Right ventricle myocardium superior (tissue), 1 donor: Measurements from ENCODE around the gene CLEC17A. TPM values are rescaled to one million over a fixed set of nuclear protein-coding genes. Genes with fewer than 3 reads are reported as not detected.
"Not testable (repeated sequence)": the region's sequence is repeated elsewhere in the genome, so short reads cannot be mapped to it uniquely, and the experiment has no call there.

Source experiments
- ATAC-seq: fragments of 200-7000 bp; cut with Tn5 transposase; one replicate; pipeline ENCODE4 v1.9.1; 2020; ENCODE audit warnings: mild to moderate bottlenecking; ENCODE audit not compliant: poor library complexity
- DNase-seq: peaks from one replicate; pipeline ENCODE4 v3.0.0-alpha.2; 2020
- intact Hi-C: fragments of 100-400 bp; cut with DNase I; formaldehyde crosslinking; loops from one replicate; pipeline ENCODE4 v1.11.2; 2022
- total RNA-seq: library from RNA; stranded (reverse); fragmentation: NEBNext Ultra II Directional; extraction: Animal tissue kit (Norgen Biotek cat#: 25700); gene quantifications from one replicate; pipeline ENCODE4 v1.2.1, GENCODE V29; 2021
- donor health status: DM: no; HTN: yes; CAD: no; lungs with severe emphysema.

CLEC17A gene
- total RNA-seq, 1 donor from 2014 or later, result not detected

DNA sequence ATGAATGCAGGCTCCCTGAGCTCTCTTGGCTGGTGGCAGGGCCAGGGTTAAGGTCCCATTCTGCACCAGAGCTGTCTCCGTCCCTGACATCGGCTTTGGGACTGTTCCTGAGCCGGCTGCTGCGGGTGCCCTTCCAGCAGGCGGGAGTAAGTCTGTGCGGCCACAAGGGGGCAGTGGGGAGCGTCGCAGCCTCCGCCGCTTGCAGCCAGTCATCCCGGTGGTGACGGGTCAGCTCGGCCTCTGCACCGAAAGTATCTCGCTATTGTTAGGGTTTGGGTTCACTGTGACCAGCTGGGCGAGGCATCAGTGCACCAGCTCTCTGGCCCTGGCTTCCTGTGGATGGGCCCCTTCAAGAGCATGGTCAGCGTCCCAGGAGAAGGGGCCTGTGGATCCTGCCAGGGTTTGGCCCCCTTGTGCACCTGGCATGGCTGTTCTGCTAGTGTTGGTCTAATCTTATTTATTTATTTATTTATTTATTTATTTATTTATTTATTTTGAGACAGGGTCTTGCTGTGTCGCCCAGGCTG is 26.2 kb upstream of the CLEC17A start:
- peak; percentile 59 for ATAC-seq
- intact Hi-C loops, result no loop called here
- DNase-seq, result peak; percentile 86

DNA sequence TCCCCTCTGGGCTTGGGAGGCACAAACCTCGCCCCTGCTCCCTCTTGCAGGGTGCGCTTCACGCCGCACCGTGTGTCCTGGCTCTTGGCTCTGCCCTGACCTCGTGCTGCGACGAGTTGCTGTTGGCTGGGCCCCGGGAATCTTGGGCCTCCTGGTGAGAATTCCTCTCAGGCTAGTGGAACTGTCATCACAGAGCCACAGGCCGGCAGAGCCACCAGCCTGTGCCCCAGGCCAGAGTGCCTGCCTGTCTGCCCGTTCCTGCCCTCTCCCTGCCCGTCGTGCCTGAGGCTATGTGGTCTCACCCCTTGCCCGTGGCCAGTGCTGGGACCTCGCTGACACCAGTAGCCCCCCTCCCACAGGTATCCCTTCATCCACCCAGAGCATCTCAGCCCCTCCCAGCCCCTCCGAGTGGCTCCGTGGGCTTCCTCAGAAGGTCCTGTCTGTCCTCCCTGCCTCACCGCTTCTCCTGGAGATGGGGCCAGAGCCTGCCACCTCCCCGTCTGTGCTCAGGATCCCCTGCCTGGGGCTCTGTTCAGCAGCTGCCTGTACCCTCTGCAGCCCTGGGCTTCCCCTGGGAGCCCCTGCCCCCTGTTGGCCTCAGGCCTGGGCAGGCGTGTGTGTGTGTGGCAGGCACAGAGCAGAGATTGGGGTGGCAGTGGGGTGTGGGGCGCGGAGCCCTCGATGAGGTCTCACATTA is 24.4 kb upstream of the CLEC17A start:
- DNase-seq (no peak), ATAC-seq (no peak)
- intact Hi-C loops, result no loop called here

DNA sequence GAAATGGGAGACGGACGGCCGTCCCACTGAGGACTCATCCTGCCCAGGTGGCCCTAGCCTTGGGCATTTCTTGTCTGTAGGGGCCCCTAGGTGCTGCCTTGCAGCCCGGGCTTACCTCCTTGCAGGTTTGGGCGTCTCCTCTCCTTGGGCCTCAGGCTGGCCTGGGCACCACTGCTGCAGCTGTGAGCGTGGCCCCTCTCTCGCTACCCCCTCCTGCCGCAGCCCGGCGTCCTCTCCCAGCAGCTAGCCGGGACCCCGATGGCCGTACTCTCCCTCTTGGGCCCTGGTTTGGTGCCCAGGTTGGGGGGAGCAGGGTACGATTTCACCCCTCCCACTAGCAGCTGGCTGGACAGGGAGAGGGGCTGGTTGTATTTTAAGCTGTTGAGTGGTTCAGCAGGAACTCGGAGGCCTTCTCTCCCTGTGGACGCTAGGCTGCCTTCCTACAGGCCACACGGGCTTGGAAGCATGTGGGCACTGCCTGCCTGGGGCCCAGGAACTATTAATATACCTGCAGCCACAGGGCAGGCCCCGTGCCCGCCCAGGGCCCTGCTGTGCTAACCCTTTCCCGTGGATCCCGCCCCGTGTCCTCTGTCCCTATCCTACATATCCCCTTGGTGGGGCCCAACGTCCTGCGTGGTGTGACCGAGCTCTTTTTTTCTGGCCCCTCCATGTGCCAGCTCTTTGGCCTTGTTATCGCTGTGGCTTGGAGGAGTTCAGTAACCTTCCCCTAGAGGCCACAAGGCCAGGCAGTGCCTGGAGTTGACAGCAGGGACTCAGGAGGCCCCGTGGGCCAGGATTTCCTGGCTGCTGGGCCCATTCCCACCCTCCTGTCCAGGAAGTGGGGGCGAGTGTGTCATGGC is 22.7 kb upstream of the CLEC17A start:
- DNase-seq (peak; percentile 79), ATAC-seq (peak; percentile 68)
- intact Hi-C loops, result no loop called here

DNA sequence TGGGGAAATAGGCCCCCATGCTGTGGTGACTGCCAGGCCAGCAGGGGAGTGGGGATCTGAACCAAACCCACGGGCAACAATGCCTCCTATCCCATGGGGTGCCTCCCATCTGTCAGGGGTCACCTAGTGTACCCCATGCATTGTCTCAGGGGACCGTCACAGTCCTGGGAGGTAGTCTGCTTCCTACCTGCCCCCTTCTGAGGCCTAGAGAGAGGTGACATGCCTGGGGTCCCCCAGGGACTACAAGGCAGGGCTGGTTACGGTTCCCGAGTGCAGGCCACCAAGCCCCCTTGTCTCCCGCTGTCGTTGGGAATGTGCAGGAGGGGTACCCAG is 22.1 kb upstream of the CLEC17A start:
- ATAC-seq (no peak), DNase-seq (no peak)
- intact Hi-C loops, result no loop called here

DNA sequence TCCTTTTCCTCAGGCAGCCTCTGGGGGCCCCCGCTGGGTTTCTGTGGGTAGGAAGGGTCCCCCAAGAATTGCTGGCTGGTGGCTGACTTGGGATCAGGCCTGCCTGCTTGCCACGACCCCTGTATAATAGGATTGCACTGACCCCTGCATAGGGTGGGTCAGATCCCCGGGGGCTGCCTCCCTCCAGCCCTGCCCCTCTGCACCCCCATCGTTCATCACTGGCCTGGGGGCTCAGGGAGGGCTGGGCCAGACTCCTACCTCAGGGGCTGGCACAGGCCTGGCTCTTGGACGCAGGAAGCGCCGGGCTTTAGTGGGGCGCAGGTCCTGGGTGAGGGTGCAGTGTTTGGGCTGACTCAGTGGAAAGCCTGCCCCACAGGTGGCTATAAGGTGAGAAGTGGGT is 21.6 kb upstream of the CLEC17A start:
- no peak for DNase-seq
- no peak for ATAC-seq
- intact Hi-C loops, result no loop called here

DNA sequence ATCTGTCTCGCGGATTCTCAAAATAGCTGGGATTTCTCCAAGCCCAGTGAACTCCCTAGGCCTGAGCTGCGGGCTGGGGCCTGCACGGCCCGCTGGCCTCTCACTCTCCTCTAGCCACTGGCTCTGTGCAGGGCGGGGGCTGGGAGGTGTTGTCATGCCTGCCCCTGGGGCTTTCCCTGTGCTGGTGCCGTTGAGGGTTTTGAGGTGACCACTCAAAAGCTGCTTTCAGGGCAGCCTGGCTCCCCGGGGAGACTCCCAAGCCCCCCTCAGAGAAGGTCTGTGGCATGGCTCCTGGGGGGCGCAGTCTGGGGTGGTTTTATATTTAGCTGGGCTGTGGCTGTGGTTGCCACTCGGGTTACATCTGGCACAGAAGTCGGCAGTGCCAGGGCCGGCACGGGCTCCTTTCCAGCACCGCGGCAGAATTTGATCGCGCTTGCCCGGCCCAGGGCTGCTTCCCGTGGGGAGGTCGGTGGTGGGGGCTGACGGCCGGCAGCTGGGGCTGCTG is 21.0 kb upstream of the CLEC17A start:
- intact Hi-C loops, result no loop called here
- DNase-seq (peak; percentile 73), ATAC-seq (peak; percentile 48)

DNA sequence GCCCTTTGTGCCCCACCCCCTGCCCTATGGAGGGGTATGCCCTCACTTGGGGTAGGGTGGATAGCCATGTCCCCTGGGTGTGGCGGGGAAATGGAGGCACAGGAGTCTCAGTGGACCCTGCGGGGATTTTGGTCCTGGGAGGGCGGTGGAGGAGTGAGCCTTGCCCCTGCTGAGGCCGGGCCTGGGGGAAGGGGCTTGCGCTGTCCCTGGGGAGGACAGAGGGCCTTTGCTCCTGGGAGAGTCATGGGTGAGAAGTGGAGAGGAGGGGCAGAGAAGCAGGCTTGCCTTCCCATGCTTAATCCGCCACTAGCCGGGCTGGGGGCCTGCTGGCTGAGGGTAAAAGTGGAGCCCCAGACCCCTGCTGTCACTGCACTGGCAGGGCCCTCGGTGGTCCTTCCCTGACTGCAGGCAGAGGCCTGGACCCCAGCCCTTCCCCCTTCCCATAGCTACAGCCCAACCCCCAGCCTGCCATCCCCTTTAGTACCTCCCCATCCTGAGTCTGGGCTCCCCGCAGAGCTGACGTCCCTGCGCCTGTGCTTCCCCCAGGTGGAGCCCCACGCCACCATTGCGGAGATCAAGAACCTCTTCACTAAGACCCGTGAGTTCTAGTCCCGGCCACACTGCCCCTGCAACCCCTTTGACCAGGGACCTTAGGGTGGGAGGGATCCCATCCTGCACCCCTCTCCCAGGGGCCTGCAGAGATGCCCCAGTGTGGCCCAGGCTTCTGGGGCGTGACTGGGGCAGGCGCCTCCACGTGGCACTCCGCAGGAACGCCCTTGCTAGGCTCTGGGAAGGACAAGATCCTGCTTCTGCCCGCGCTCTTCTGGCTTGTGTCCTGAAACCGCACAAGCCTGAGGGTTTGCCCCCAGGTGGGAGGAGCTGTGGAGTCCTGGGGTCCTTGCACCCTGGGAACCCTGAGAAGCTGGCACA is 20.0 kb upstream of the CLEC17A start:
- intact Hi-C loops, result no loop called here
- no peak for ATAC-seq

DNA sequence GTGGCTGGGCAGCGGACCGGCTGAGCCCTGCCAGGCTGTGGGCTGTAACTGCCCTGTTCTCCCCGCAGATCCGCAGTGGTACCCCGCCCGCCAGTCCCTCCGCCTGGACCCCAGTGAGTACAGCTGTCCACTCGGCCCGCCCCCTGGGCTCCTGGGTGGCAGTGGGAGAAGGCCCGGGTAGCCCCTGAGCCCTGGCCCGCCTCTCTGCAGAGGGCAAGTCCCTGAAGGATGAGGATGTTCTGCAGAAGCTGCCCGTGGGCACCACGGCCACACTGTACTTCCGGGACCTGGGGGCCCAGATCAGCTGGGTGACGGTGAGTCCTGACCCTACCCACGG is 19.3 kb upstream of the CLEC17A start:
- DNase-seq, result no peak
- no peak for ATAC-seq
- intact Hi-C loops, result no loop called here

More for the DNA sequence above, 20.0 kb upstream of the CLEC17A start:
- no peak for DNase-seq

DNA sequence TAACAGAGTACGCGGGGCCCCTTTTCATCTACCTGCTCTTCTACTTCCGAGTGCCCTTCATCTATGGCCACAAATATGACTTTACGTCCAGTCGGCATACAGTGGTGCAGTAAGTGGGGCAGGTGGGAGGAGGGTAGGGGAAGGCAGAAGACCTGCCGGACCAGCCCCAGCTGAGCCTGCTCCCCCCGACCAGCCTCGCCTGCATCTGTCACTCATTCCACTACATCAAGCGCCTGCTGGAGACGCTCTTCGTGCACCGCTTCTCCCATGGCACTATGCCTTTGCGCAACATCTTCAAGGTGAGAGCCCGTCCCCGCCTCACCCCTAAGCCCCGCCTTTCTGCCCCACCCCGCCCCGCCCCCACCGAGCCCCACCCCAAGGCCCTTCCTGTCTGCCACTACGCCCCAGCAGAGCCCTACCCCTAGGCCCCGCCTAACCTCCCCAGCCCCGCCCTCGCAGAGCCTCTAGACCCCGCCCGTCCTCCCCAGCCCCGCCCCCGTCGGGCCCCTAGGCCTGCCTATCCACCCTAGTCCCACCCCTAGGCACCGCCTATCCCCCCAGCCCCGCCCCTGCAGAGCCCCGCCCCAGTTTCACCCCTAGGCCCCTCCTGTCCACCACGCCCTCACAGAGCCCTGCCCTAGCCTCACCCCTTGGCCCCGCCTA is 18.8 kb upstream of the CLEC17A start:
- intact Hi-C loops, result no loop called here
- ATAC-seq (no peak), DNase-seq (no peak)

DNA sequence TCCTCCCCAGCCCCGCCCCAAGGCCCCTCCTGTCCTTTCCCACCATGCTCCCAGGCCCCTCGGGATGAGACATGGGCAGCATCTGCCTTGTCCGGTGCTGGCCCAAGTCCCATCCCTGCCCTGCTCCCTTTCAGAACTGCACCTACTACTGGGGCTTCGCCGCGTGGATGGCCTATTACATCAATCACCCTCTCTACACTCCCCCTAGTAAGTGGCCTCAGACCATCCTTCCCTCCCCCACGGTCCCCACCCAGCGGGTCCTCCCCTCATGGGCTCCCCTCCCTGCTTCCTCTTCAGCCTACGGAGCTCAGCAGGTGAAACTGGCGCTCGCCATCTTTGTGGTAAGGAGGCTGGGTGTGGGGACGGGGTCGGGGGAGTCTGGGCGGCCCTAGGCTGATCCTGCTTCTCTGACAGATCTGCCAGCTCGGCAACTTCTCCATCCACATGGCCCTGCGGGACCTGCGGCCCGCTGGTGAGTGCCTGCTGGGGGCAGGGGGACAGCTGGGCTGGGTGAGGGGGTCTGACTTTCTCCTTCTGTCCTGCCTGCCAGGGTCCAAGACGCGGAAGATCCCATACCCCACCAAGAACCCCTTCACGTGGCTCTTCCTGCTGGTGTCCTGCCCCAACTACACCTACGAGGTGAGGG is 18.1 kb upstream of the CLEC17A start:
- ATAC-seq, intact Hi-C loops, DNase-seq: not testable (repeated sequence)

DNA sequence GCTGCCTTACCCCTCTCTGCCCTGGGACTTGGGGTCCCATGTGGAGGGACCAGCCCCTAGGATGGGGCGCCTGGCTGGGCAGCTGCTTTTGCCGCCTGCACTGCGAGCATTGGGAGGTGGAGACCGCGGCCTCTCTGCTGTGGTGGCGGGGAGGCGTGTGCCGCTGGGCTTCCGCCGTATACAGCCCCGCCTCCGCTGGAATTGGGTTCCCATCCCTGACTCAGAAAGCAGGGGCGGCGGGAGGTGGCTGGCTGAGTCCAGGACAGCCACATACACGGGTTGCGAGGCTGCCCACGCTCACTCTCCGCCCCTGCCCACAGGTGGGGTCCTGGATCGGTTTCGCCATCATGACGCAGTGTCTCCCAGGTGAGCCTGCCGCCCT is 17.6 kb upstream of the CLEC17A start:
- ATAC-seq, result no peak
- intact Hi-C loops, result no loop called here
- no peak for DNase-seq

DNA sequence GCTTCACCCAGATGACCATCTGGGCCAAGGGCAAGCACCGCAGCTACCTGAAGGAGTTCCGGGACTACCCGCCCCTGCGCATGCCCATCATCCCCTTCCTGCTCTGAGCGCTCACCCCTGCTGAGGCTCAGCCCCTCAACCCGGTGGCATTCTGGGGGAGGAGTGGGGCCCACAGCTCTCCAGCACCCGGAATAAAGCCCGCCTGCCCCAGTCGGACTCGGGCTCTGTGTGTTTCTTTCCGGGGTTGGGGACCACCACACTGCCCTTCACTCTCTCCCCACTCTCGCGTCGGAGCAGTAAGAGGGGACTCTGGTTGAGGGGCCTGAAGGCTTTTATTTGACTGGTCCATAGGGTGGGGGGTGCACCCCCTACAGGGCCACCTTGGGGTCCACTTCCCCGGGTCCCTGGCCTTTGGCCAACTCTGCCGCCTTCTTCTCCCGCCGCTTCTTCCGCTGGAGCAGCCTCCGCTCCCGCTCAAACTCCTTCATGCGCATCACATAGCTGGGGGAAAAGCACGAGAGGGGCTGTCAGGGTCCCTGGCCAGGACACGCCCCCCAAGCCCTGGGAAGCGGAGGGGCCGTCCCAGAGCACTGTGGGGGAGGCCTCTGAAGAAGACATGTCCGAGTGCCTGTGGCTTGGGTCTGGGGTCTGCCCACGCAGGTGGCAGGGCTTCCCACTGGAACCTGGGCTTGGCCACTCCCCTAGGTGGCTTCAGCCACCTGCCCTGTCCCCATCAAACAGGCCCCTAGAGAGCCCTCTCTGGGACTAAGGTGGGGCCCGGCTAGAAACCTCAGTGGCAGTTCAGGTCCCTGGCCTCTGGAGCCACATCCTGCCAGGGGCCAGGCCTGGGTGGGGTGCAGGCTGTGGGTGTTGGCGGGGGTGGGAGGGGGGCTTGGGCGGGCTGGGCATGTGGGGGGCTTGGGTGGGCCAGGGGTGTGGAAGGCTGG is 16.8 kb upstream of the CLEC17A start:
- ATAC-seq (no peak), DNase-seq (no peak)
- intact Hi-C loops, result no loop called here

DNA sequence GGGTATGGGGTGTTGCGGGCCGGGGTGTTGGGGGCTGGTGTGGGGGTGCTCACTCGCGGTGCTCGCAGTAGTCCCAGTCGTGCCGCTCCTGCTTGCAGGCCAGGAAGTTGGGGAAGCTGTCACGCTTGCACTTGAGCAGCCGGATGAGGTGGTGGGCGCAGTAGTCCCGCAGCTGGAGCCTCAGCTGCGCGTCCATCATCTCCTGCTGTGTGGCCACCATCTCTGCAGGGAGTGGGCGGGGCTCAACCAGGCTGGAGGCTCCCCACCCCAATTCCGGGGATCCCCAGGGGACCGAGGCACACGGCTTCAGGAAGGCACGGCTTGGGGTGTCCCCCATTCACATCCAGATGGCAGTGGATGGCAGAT is 16.2 kb upstream of the CLEC17A start:
- no peak for DNase-seq
- intact Hi-C loops, result no loop called here

DNA sequence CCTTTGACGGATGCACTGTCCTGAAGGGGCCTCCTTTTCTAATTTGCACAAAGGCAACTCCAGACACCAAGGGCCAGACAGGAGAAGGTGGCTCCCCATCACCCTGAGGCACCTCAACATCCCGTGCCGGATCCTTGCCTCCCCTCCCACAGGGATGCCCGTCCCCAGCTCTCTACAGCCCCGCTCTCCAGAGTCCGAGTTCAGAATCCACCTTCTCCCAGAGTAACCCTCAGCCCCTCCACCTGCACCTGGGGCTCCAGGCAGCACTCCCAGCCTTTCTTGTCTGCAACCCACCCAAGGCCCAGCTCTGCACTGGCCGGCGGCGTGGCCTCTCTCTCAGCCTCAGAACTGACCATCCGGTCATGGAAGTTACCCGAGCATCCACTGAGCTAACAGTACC is 15.8 kb upstream of the CLEC17A start:
- ATAC-seq, result no peak
- intact Hi-C loops, result no loop called here
- DNase-seq, result no peak

More for the DNA sequence above, 16.2 kb upstream of the CLEC17A start:
- no peak for ATAC-seq

DNA sequence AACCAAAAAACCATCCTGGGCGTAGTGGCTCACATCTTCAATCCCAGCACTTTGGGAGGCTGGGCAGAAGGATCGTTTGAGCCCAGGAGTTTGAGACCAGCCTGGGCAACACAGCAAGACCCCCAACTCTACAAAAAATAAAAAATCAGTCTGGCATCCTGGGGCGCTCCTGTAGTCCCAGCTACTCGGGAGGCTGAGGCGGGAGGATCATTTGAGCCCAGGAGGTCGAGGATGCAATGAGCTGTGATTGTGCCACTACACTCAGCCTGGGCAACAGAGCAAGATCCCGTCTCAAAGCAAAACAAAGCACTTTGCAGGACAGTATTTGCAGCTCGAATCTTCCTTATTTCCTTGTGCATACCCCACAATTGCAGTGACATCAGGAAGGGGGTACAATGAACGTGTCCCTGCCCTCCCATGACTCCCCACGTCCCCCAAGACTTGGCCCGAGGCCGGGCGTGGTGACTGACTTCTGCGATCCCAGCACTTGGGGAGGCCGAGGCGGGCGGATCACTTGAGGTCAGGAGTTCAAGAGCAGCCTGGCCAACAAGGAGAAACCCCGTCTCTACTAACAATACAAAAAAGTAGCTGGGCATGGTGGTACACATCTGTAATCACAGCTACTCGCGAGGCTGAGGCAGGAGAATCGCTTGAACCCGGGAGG is 11.9 kb upstream of the CLEC17A start:
- intact Hi-C loops, result loop anchor here (10.0 kb wide), 1 partner anchor 314 kb away; the partner anchor contains the start of gene OR7A17
- no peak for ATAC-seq

More for the DNA sequence above, 11.9 kb upstream of the CLEC17A start:
- no peak for DNase-seq
